HepG2 (cell line): ENCODE data around the gene SMPD2. TPM values are rescaled to one million over a fixed set of nuclear protein-coding genes. Genes with fewer than 3 reads are reported as not detected.
A peak's percentile ranks its signal among the peaks of the same experiment; 100 is the strongest.

Experiments
- ATAC-seq: fragments of 200-7000 bp; cut with Tn5 transposase; 3 replicates; pipeline ENCODE4 v1.9.1; 2020; ENCODE audit warnings: mild to moderate bottlenecking, moderate library complexity
- BruUV-seq: library from RNA; stranded (reverse); fragments of 400-500 nt; replicated peaks from 2 replicates; lab custom pipeline; 2021; lab: Mats Ljungman, UMichigan
- CTCF ChIA-PET: fragments of 300-600 bp; formaldehyde crosslinking; extraction: SDS; loops from one replicate; lab custom pipeline; 2021; ENCODE audit warnings: low total read pairs, inconsistent platforms, low intra/inter-chr PET ratio; lab: Yijun Ruan, JAX
- POLR2A ChIA-PET: fragments of 350-600 bp; sonication (Branson Sonifier 250); formaldehyde crosslinking; loops from one replicate; lab custom pipeline; 2020; ENCODE audit warnings: antibody characterized with exemption, inconsistent platforms; lab: Yijun Ruan, JAX
- DNase-seq: peaks from one replicate; pipeline ENCODE4 v3.0.0-alpha.2; 2015; ENCODE audit warnings: low spot score
- FAIRE-seq: peaks from 3 replicates; lab custom pipeline; 2011; peaks lifted over from hg19 to GRCh38; lab: Jason Lieb, UNC
- H2AFZ ChIP-seq: one replicate; pipeline ENCODE4 v1.6.1; 2011; ENCODE audit warnings: low read length, inconsistent platforms
- H3K27ac ChIP-seq: fragments of 300-600 bp; 3 replicates; pipeline ENCODE4 v1.8.0; 2011; ENCODE audit warnings: mixed run types, mild to moderate bottlenecking, mixed read lengths, low read length, inconsistent platforms; ENCODE audit not compliant: insufficient read depth; ENCODE audit errors: extremely low read length
- H3K27me3 ChIP-seq, 2 experiments: fragments of 200-600 bp in 1 of 2; 2 replicates in 1 of 2; 3 replicates in 1 of 2; pipeline versions ENCODE4 v1.6.0 to v1.8.0; 2011; ENCODE audit warnings: low read length in 2 of 2, mild to moderate bottlenecking in 2 of 2, moderate library complexity in 2 of 2, inconsistent platforms in 1 of 2; ENCODE audit not compliant: insufficient read depth in 2 of 2, control insufficient read depth in 1 of 2
- H3K36me3 ChIP-seq, 2 experiments: fragments of 200-600 bp in 1 of 2; replicated peaks in 1 of 2; 2 replicates in 1 of 2; 3 replicates in 1 of 2; pipeline versions ENCODE4 v1.5.1 to v1.8.0; 2011; ENCODE audit warnings: low read length in 2 of 2, inconsistent platforms in 1 of 2; ENCODE audit not compliant: insufficient read depth in 2 of 2, control insufficient read depth in 1 of 2
- H3K4me1 ChIP-seq: 2 replicates; pipeline ENCODE4 v1.5.1; 2012; ENCODE audit warnings: low read length, inconsistent platforms; ENCODE audit not compliant: insufficient read depth
- H3K4me2 ChIP-seq: 2 replicates; pipeline ENCODE4 v1.6.0; 2011; ENCODE audit warnings: low read depth, low read length, inconsistent platforms
- H3K4me3 ChIP-seq, 3 experiments: fragments of 200-600 bp in 1 of 3; sonication (generic), shearing (Covaris generic) in 1 of 3; replicated peaks in 1 of 3; 2 replicates each; pipeline ENCODE4 v1.5.1; 2011 to 2016; ENCODE audit warnings: low read length in 3 of 3, inconsistent platforms in 2 of 3, low read depth in 2 of 3, mild to moderate bottlenecking in 2 of 3, control low read depth in 1 of 3, mixed read lengths in 1 of 3; ENCODE audit not compliant: insufficient read depth in 1 of 3
- H3K79me2 ChIP-seq: one replicate; pipeline ENCODE4 v1.6.1; 2011; ENCODE audit warnings: low read length, inconsistent platforms; ENCODE audit not compliant: insufficient read depth
- H3K9ac ChIP-seq: 2 replicates; pipeline ENCODE4 v1.6.0; 2011; ENCODE audit warnings: mild to moderate bottlenecking, low read depth, low read length, inconsistent platforms; ENCODE audit not compliant: insufficient read depth
- H3K9me3 ChIP-seq: 2 replicates; pipeline ENCODE4 v1.5.1; 2012; ENCODE audit warnings: mild to moderate bottlenecking, low read length
- H4K20me1 ChIP-seq: 2 replicates; pipeline ENCODE4 v1.6.0; 2011; ENCODE audit warnings: inconsistent platforms, mild to moderate bottlenecking, low read length, moderate library complexity; ENCODE audit not compliant: insufficient read depth
- ARID5B ChIP-seq: IDR thresholded peaks from 2 replicates; pipeline ENCODE4 v1.4.0; 2020; ENCODE audit warnings: mild to moderate bottlenecking, missing genetic modification reagents
- ARNT2 ChIP-seq: sonication (generic); formaldehyde crosslinking; IDR thresholded peaks from 2 replicates; pipeline ENCODE4 v1.8.0; 2022; ENCODE audit warnings: mild to moderate bottlenecking, low read depth, missing genetic modification reagents, moderate library complexity
- CENPT ChIP-seq: sonication (generic); formaldehyde crosslinking; IDR thresholded peaks from 2 replicates; pipeline ENCODE4 v1.8.0; 2022; ENCODE audit warnings: low read depth, mild to moderate bottlenecking, moderate library complexity, missing genetic modification reagents
- ELF1 ChIP-seq: sonication (generic); formaldehyde crosslinking; IDR thresholded peaks from 2 replicates; pipeline ENCODE4 v1.4.0; 2020; ENCODE audit warnings: missing genetic modification reagents
- HNRNPLL ChIP-seq: fragments of 200-400 bp; formaldehyde crosslinking; IDR thresholded peaks from 2 replicates; pipeline ENCODE4 v1.6.1; 2017; ENCODE audit warnings: mild to moderate bottlenecking, low read depth, low read length; ENCODE audit not compliant: poor library complexity, severe bottlenecking
- MYPOP ChIP-seq: sonication (generic); formaldehyde crosslinking; IDR thresholded peaks from 2 replicates; pipeline ENCODE4 v1.8.1; 2023; ENCODE audit warnings: mild to moderate bottlenecking, moderate library complexity, missing genetic modification reagents
- MZF1 ChIP-seq: sonication (generic); formaldehyde crosslinking; IDR thresholded peaks from 2 replicates; pipeline ENCODE4 v1.8.1; 2023; ENCODE audit warnings: mild to moderate bottlenecking, missing genetic modification reagents, borderline replicate concordance
- NCOA5 ChIP-seq: sonication (generic); formaldehyde crosslinking; IDR thresholded peaks from 2 replicates; pipeline ENCODE4 v1.4.0; 2020; ENCODE audit warnings: missing genetic modification reagents
- PAWR ChIP-seq: sonication (generic); formaldehyde crosslinking; IDR thresholded peaks from 2 replicates; pipeline ENCODE4 v1.4.0; 2020; ENCODE audit warnings: missing genetic modification reagents, mild to moderate bottlenecking, borderline replicate concordance
- RELA ChIP-seq: sonication (generic); formaldehyde crosslinking; IDR thresholded peaks from 2 replicates; pipeline ENCODE4 v1.4.0; 2020; ENCODE audit warnings: missing genetic modification reagents
- RFX1 ChIP-seq: fragments of 450-650 bp; IDR thresholded peaks from 2 replicates; pipeline ENCODE4 v1.6.1; 2017
- SIN3A ChIP-seq: IDR thresholded peaks from 2 replicates; pipeline ENCODE4 v1.6.1; 2011; ENCODE audit warnings: low read depth, mild to moderate bottlenecking, control low read depth, low read length, borderline replicate concordance
- ZBTB38 ChIP-seq: sonication (generic); formaldehyde crosslinking; IDR thresholded peaks from 2 replicates; pipeline ENCODE4 v1.5.1; 2020; ENCODE audit warnings: mild to moderate bottlenecking, missing genetic modification reagents
- ZNF136 ChIP-seq: sonication (generic); formaldehyde crosslinking; IDR thresholded peaks from 2 replicates; pipeline ENCODE4 v1.8.1; 2022; ENCODE audit warnings: low read depth, mild to moderate bottlenecking, moderate library complexity, missing genetic modification reagents
- ZNF530 ChIP-seq: sonication (generic); formaldehyde crosslinking; IDR thresholded peaks from 2 replicates; pipeline ENCODE4 v1.5.0; 2020; ENCODE audit warnings: low read depth, mild to moderate bottlenecking, missing genetic modification reagents
- ZNF816 ChIP-seq: sonication (generic); formaldehyde crosslinking; IDR thresholded peaks from 2 replicates; pipeline ENCODE4 v1.8.0; 2022; ENCODE audit warnings: missing genetic modification reagents, mild to moderate bottlenecking, borderline replicate concordance
- WGBS: methylation state at CpG from one replicate; pipeline ENCODE4 v1.1.6; 2017; ENCODE audit warnings: low lambda C conversion rate; 5-methylcytosine and 5-hydroxymethylcytosine counted together
- in situ Hi-C: cut with HindIII; loops from 2 replicates; pipeline ENCODE4 v1.10.0; 2017; ENCODE audit warnings: low pct_unique_long_range_greater_than_20kb; ENCODE audit not compliant: extremely low pct_ligation_motif_present
- intact Hi-C: fragments of 100-400 bp; cut with micrococcal nuclease; formaldehyde crosslinking; loops from one replicate; pipeline ENCODE4 v1.10.0; 2022; ENCODE audit not compliant: unreplicated experiment
- polyA plus RNA-seq, 8 experiments: library from polyadenylated mRNA; depleted of rRNA in 3 of 8; stranded (reverse) in 7 of 8; unstranded in 1 of 8; fragments of >200 nt; fragmentation: Illumina TruSeq in 4 of 8; extraction: Trizol in 4 of 8; gene quantifications; 2 replicates each; pipeline versions ENCODE4 v1.2.1 to v1.2.3, GENCODE V29; 2011 to 2016; ENCODE audit warnings: low read depth in 4 of 8, missing spikeins in 1 of 8, mixed read lengths in 1 of 8; ENCODE audit not compliant: insufficient read depth in 1 of 8
- total RNA-seq, 5 experiments: library from RNA; depleted of rRNA; stranded (reverse); fragments of >200 nt; fragmentation: Illumina TruSeq; extraction: Trizol; gene quantifications; 2 replicates each; pipeline ENCODE4 v1.2.3, GENCODE V29; 2016; ENCODE audit warnings: low read depth in 1 of 5

Gene SMPD2
- total and polyA plus RNA-seq, 2 of the 13 experiments (the other 11 are each of a cell fraction or from before 2014, with no cell fraction given) = 5.9 to 10.6 TPM

GRCh38 chr6:109454496-109455436 lies 14.2 kb downstream of the SMPD2 start (continued):
- 0 out of 2 replicates have a peak, but pooled peaks have one; percentile 46 for TF ChIP-seq ZBTB38 (CRISPR knock-in tag)
- TF ChIP-seq HNRNPLL = peak; percentile 13
- TF ChIP-seq RELA (CRISPR knock-in tag) = no peak
- no peak for TF ChIP-seq PAWR (CRISPR knock-in tag)
- peak; percentile 65; the same call in 1 of the 2 replicates for TF ChIP-seq ARNT2 (CRISPR knock-in tag)

GRCh38 chr6:109455437-109456110 lies 15.1 kb downstream of the SMPD2 start, which contains the start of gene MICAL1:
Gene MICAL1 (minus strand): TSS chr6:109455772. CDS start chr6:109454196, 1,576 bp downstream.
- peak; percentile 30 for DNase-seq
- ATAC-seq = peak; percentile 89
- peak; percentile 32; the same call in 1 of the 2 replicates for TF ChIP-seq SIN3A
- TF ChIP-seq ELF1 = 0 out of 2 replicates have a peak, but pooled peaks have one; percentile 49
- TF ChIP-seq NCOA5 (CRISPR knock-in tag) = no peak
- TF ChIP-seq ARID5B (CRISPR knock-in tag) = no peak
- no peak for TF ChIP-seq ZNF136 (CRISPR knock-in tag)
- TF ChIP-seq CENPT (CRISPR knock-in tag) = peak; percentile 20; the same call in 1 of the 2 replicates
- TF ChIP-seq MYPOP (CRISPR knock-in tag) = 0 out of 2 replicates have a peak, but pooled peaks have one; percentile 25
- TF ChIP-seq ZNF816 = no peak
- no peak for TF ChIP-seq RFX1
- TF ChIP-seq MZF1 (CRISPR knock-in tag) = 0 out of 2 replicates have a peak, but pooled peaks have one; percentile 29
- no peak for TF ChIP-seq ZNF530

More at GRCh38 chr6:109455437-109456110, 15.1 kb downstream of the SMPD2 start, which contains the start of gene MICAL1:
- Histone ChIP-seq H3K79me2 (no peaks in the 10 kb centered on the region), H3K9ac (peak within 1 kb of the TSS; percentile 64), H4K20me1 (no peaks in the 10 kb centered on the region), H3K4me2 (peak within 1 kb of the TSS; percentile 78), H3K9me3 (no peaks in the 10 kb centered on the region), H3K27me3 (no peaks in the 10 kb centered on the region), H3K4me3 (peak within 1 kb of the TSS; percentile 66 to 92 (median 90)), H2AFZ (no peak within 1 kb of the TSS), H3K4me1 (peaks cover 20% of the 10 kb centered on the region), H3K27ac (no peak within 1 kb of the TSS), H3K36me3 (no peaks in the 10 kb centered on the region; a peak in 1 of 5 replicates)
- ChIA-PET CTCF (no interaction called here), POLR2A (interaction anchor here (0.6 to 5.4 kb wide), 2 partner anchors 12 to 14 kb away, joined by 3 to 22 read pairs; partner anchors contain the start of genes PPIL6 and SMPD2)
- no peak for FAIRE-seq
- intact Hi-C loops (loop anchor here (1.0 to 5.0 kb wide), 2 partner anchors 14 to 268 kb away; no protein-coding TSS in a partner anchor), in situ Hi-C loops (no loop called here)
- no TSS peak for BruUV-seq
- WGBS = 0% methylated on average over 5 of the region's 70 CpGs
